ENCODE data around the gene ITGA3.

The ITGA3 gene

GRCh38 chr17:50076591-50077235 lies 20.8 kb downstream of the ITGA3 start:
- no peak for DNase-seq (ENCODE audit: insufficient read length, low spot score)
- TF ChIP-seq POLR2A (IDR thresholded peaks at IDR 0.05; ENCODE audit: low read depth, low read length) = no peak
- no peak for FAIRE-seq

GRCh38 chr17:50078430-50078829 lies 22.5 kb downstream of the ITGA3 start:
- no peak for FAIRE-seq
- TF ChIP-seq POLR2A (IDR thresholded peaks at IDR 0.05; ENCODE audit: low read depth, low read length) = no peak
- no peak for DNase-seq (ENCODE audit: insufficient read length, low spot score)

- DNase-seq (ENCODE audit: insufficient read length, low spot score) (no peak), FAIRE-seq (no peak)
- no peak for TF ChIP-seq POLR2A (IDR thresholded peaks at IDR 0.05; ENCODE audit: low read depth, low read length)
These were observed 23.6 kb downstream of the ITGA3 start for GRCh38 chr17:50079334-50080095.

- TF ChIP-seq POLR2A (IDR thresholded peaks at IDR 0.05; ENCODE audit: low read depth, low read length) = no peak
- no peak for FAIRE-seq
- no peak for DNase-seq (ENCODE audit: insufficient read length, low spot score)
These were observed 24.2 kb downstream of the ITGA3 start for GRCh38 chr17:50080096-50080480.

GRCh38 chr17:50080827-50081226 lies 24.9 kb downstream of the ITGA3 start:
- no peak for TF ChIP-seq POLR2A (IDR thresholded peaks at IDR 0.05; ENCODE audit: low read depth, low read length)
- DNase-seq (ENCODE audit: insufficient read length, low spot score) (no peak), FAIRE-seq (no peak)

GRCh38 chr17:50081757-50082156 lies 25.8 kb downstream of the ITGA3 start:
- DNase-seq (ENCODE audit: insufficient read length, low spot score) = no peak
- no peak for TF ChIP-seq POLR2A (IDR thresholded peaks at IDR 0.05; ENCODE audit: low read depth, low read length)
- FAIRE-seq = no peak

- TF ChIP-seq POLR2A (IDR thresholded peaks at IDR 0.05; ENCODE audit: low read depth, low read length) = no peak
- no peak for FAIRE-seq
- peak; percentile 65 for DNase-seq (ENCODE audit: insufficient read length, low spot score)
These were observed 31.5 kb downstream of the ITGA3 start for GRCh38 chr17:50087246-50087911.

- DNase-seq (ENCODE audit: insufficient read length, low spot score) (no peak), FAIRE-seq (no peak)
- no peak for TF ChIP-seq POLR2A (IDR thresholded peaks at IDR 0.05; ENCODE audit: low read depth, low read length)
These were observed 32.0 kb downstream of the ITGA3 start for GRCh38 chr17:50087912-50088405.

- no peak for FAIRE-seq
- no peak for DNase-seq (ENCODE audit: insufficient read length, low spot score)
- TF ChIP-seq POLR2A (IDR thresholded peaks at IDR 0.05; ENCODE audit: low read depth, low read length) = no peak
These were observed 33.3 kb downstream of the ITGA3 start for GRCh38 chr17:50088952-50089825.

GRCh38 chr17:50090071-50090470 lies 34.2 kb downstream of the ITGA3 start:
- TF ChIP-seq POLR2A (IDR thresholded peaks at IDR 0.05; ENCODE audit: low read depth, low read length) = no peak
- FAIRE-seq = no peak

GRCh38 chr17:50090971-50091917 lies 35.3 kb downstream of the ITGA3 start:
- DNase-seq (ENCODE audit: insufficient read length, low spot score) (no peak), FAIRE-seq (no peak)
- no peak for TF ChIP-seq POLR2A (IDR thresholded peaks at IDR 0.05; ENCODE audit: low read depth, low read length)

More at GRCh38 chr17:50090071-50090470, 34.2 kb downstream of the ITGA3 start:
- no peak for DNase-seq (ENCODE audit: insufficient read length, low spot score)

- no peak for FAIRE-seq
- no peak for TF ChIP-seq POLR2A (IDR thresholded peaks at IDR 0.05; ENCODE audit: low read depth, low read length)
These were observed 36.0 kb downstream of the ITGA3 start for GRCh38 chr17:50091918-50092285.

GRCh38 chr17:50093246-50093645 lies 37.3 kb downstream of the ITGA3 start:
- DNase-seq (ENCODE audit: insufficient read length, low spot score) (no peak), FAIRE-seq (no peak)
- TF ChIP-seq POLR2A (IDR thresholded peaks at IDR 0.05; ENCODE audit: low read depth, low read length) = no peak

More at GRCh38 chr17:50091918-50092285, 36.0 kb downstream of the ITGA3 start:
- no peak for DNase-seq (ENCODE audit: insufficient read length, low spot score)
